SJSA1 (cell line): ENCODE results near the gene DGKI. TPM values are rescaled to one million over a fixed set of nuclear protein-coding genes. Genes with fewer than 3 reads are reported as not detected.

ENCODE experiments used
- DNase-seq, 2 experiments: peaks; one replicate each; pipeline ENCODE4 v3.0.0-alpha.2; 2015 to 2020; ENCODE audit warnings: low spot score in 2 of 2, low read depth in 1 of 2
- H3K27ac ChIP-seq: fragments of 250-450 bp; sonication (Bioruptor Pico); 2 replicates; pipeline ENCODE4 v1.5.1; 2020; ENCODE audit warnings: mild to moderate bottlenecking, moderate library complexity
- H3K27me3 ChIP-seq: fragments of 250-450 bp; sonication (Bioruptor Pico); replicated peaks from 2 replicates; pipeline ENCODE4 v1.5.1; 2020; ENCODE audit warnings: mild to moderate bottlenecking, moderate library complexity
- H3K36me3 ChIP-seq: fragments of 250-450 bp; sonication (Bioruptor Pico); 2 replicates; pipeline ENCODE4 v1.5.1; 2020; ENCODE audit warnings: mild to moderate bottlenecking
- H3K4me1 ChIP-seq: fragments of 250-450 bp; sonication (Bioruptor Pico); replicated peaks from 2 replicates; pipeline ENCODE4 v1.6.1; 2021; ENCODE audit warnings: mild to moderate bottlenecking
- H3K4me3 ChIP-seq: fragments of 250-450 bp; sonication (Bioruptor Pico); 2 replicates; pipeline ENCODE4 v1.5.1; 2020; ENCODE audit warnings: mild to moderate bottlenecking
- H3K9me3 ChIP-seq: fragments of 250-450 bp; sonication (Bioruptor Pico); replicated peaks from 2 replicates; pipeline ENCODE4 v1.5.1; 2020; ENCODE audit warnings: mild to moderate bottlenecking
- total RNA-seq: library from RNA; depleted of rRNA; stranded (reverse); fragments of >200 nt; shearing (Covaris generic); gene quantifications from 2 replicates; pipeline ENCODE4 v1.2.3, GENCODE V29; 2014; rRNA removed

Gene DGKI
- 1.6 and 2.9 TPM in 2 replicates for total RNA-seq

DNA sequence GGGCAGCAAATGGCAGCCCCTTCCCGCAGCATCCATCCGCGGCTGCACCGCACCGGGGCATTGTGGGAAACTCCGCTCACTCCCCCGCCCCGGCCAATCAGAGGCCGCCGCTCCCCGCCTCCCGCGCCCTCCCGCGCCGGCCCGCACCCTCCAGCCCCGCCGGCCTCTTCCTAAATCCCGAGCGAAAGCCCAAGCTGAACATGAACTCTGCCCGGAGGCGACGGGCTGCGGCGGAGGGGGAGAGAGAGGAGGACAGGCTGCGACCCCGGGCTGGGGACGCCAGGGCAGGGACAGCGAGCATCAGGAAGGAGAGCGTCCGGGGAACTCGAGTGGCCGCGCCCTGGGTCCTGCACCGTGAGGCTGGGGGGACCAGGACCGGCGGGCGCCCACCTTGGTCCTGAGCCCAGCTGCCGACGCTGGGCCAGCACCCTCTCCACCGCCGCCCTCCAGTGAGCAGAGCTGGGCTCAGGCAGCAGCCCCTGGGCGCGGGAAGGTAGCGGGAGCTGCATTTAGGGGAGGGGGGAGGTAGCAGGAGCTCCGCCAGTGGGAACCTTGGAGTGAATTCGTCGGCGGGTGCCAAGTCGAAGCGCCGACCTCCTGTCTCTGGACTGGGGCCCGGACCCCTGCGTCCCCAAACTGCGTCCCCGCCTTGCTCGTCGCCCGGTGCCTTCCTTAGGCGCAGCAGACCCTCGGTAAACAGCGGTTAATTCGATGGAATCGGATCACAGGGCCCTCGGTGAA is at the start of gene DGKI:
Gene DGKI (minus strand): TSS at position 148 of the 741 bp plus-strand sequence.
- Histone ChIP-seq H3K9me3 (0 out of 2 replicates have a peak, but pooled peaks cover 3% of the 10 kb centered on the region), H3K27ac (no peak within 1 kb of the TSS), H3K27me3 (peaks cover 55% of the 10 kb centered on the region), H3K36me3 (no peaks in the 10 kb centered on the region), H3K4me1 (peaks cover 14% of the 10 kb centered on the region), H3K4me3 (peak within 1 kb of the TSS; percentile 8; the same call in 1 of the 2 replicates)
- no peak for DNase-seq

- H3K36me3 ChIP-seq, result peaks cover 60% of the 10 kb centered on the region
- H3K27me3 ChIP-seq, result no peaks in the 10 kb centered on the region
- no peak overlapping the region for H3K4me3 ChIP-seq
- H3K4me1 ChIP-seq, result peaks cover 18% of the 10 kb centered on the region
- no peaks in the 10 kb centered on the region for H3K9me3 ChIP-seq
- DNase-seq, result no peak
- no peak overlapping the region for H3K27ac ChIP-seq
These were observed 48.8 kb upstream of the DGKI start for GRCh38 chr7:137895301-137896221.

DNA sequence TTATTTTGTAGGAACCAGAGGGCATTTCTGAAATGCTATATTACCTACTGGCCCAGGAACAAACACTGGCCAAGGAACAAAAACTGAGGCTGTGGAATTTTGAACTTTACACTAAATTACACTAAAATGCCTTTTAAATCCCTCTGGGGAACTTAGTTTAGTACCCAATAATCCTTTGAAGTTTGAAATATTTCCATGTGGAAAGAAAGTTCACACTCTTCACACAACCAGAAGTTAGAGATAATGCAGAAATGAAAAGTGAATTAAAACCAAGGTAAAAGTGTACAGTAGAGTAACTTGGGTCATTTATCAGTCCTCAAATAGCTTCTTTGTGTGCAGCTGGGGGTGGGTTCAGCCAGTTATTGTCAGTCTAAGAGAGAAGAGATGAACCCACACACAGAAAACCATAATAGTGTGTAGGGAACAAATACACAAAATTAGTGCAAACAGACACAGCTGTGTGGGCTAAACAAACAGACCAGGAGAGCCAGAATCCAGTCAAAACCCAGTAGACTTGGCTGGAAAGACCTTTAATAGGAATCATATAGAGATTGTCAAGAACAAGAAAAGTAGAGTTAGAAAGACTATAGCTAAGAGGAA is 46.5 kb upstream of the DGKI start:
- peaks cover 48% of the 10 kb centered on the region for H3K36me3 ChIP-seq
- H3K27me3 ChIP-seq, result no peaks in the 10 kb centered on the region
- H3K4me1 ChIP-seq, result peaks cover 18% of the 10 kb centered on the region
- no peak for DNase-seq
- no peak overlapping the region for H3K4me3 ChIP-seq
- no peaks in the 10 kb centered on the region for H3K9me3 ChIP-seq
- H3K27ac ChIP-seq, result no peak overlapping the region

- no peaks in the 10 kb centered on the region for H3K27me3 ChIP-seq
- H3K9me3 ChIP-seq, result no peaks in the 10 kb centered on the region
- peaks cover 37% of the 10 kb centered on the region for H3K36me3 ChIP-seq
- H3K4me3 ChIP-seq, result no peak overlapping the region
- 0 out of 2 replicates have a peak overlapping the region, but pooled peaks have one; percentile 10 for H3K27ac ChIP-seq
- peaks cover 18% of the 10 kb centered on the region for H3K4me1 ChIP-seq
- peak in 1 of 2 experiments; percentile 33 for DNase-seq
These were observed 44.4 kb upstream of the DGKI start for GRCh38 chr7:137891016-137891655.

GRCh38 chr7:137890449-137890921 is 43.7 kb upstream of the DGKI start:
- no peaks in the 10 kb centered on the region for H3K9me3 ChIP-seq
- no peaks in the 10 kb centered on the region for H3K27me3 ChIP-seq
- H3K36me3 ChIP-seq, result peaks cover 33% of the 10 kb centered on the region
- no peak for DNase-seq
- no peak overlapping the region for H3K27ac ChIP-seq
- H3K4me1 ChIP-seq, result peaks cover 18% of the 10 kb centered on the region
- H3K4me3 ChIP-seq, result no peak overlapping the region

DNA sequence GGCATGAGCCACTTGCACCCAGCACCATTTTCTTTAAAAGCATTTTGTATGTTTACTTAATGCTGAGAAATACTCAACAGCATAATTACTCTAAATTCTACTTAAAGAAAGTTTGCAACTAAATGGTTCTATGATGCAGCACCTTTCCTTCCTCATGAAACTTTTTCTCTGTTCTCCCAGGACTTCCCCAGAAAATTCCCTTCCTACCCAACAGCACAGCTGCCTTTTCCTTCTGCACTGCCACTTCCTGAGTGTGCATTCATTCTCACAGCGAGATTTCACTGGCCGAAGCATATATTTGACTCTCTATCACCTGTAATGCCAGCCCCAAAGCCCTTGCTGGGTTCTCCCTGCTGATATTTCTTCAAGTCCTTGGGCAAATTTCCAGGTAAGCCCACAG is 41.5 kb upstream of the DGKI start:
- Histone ChIP-seq H3K27ac (no peak overlapping the region), H3K4me3 (no peak overlapping the region), H3K9me3 (no peaks in the 10 kb centered on the region), H3K4me1 (peaks cover 36% of the 10 kb centered on the region), H3K36me3 (peaks cover 33% of the 10 kb centered on the region), H3K27me3 (no peaks in the 10 kb centered on the region)
- DNase-seq, result no peak

- no peaks in the 10 kb centered on the region for H3K27me3 ChIP-seq
- peaks cover 33% of the 10 kb centered on the region for H3K36me3 ChIP-seq
- peaks cover 50% of the 10 kb centered on the region for H3K4me1 ChIP-seq
- DNase-seq, result no peak
- no peak overlapping the region for H3K27ac ChIP-seq
- H3K4me3 ChIP-seq, result no peak overlapping the region
- no peaks in the 10 kb centered on the region for H3K9me3 ChIP-seq
These were observed 40.0 kb upstream of the DGKI start for GRCh38 chr7:137886746-137887145.

DNA sequence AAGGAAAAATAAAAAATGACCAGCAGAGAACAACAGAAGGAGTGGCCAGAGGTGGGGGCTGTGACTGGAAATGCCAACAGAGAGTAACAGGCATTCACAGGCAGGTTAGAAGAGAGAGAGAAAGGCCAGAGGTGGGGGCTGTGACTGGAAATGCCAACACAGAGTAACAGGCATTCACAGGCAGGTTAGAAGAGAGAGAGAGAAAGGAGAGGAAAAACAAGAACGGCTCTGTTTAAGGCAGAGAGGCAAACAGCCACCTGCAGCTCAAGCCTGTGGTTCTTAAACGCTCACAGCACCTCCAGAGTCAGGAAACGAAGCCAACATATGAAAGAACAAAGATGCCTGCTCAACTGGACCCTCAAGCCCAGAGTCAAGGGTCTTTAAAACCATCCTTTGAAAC is 39.5 kb upstream of the DGKI start:
- H3K36me3 ChIP-seq, result peaks cover 36% of the 10 kb centered on the region
- H3K4me1 ChIP-seq, result peaks cover 49% of the 10 kb centered on the region
- H3K27ac ChIP-seq, result no peak overlapping the region
- H3K9me3 ChIP-seq, result no peaks in the 10 kb centered on the region
- no peaks in the 10 kb centered on the region for H3K27me3 ChIP-seq
- no peak overlapping the region for H3K4me3 ChIP-seq
- DNase-seq, result no peak

DNA sequence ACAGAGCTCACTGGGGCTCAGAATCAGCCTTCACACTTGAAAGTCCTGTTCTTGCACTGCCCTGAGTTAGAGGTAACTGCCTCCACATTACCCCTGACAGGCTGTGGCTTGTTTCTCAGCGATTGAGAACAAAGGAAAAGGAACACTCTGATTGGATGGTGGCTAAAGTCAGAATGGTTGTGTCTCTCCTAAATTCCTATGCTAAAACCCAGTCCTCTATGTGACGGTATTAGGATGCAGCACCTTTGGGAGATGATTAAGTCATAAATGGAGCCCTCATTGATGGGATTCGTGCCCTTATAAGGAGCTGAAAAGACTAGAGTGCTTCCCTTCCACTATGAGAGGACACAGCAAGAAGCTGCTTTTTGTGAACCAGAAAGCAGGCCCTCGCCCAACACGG is 38.9 kb upstream of the DGKI start:
- no peak for DNase-seq
- no peaks in the 10 kb centered on the region for H3K9me3 ChIP-seq
- no peak overlapping the region for H3K27ac ChIP-seq
- no peak overlapping the region for H3K4me3 ChIP-seq
- peaks cover 42% of the 10 kb centered on the region for H3K36me3 ChIP-seq
- H3K4me1 ChIP-seq, result peaks cover 45% of the 10 kb centered on the region
- no peaks in the 10 kb centered on the region for H3K27me3 ChIP-seq

DNA sequence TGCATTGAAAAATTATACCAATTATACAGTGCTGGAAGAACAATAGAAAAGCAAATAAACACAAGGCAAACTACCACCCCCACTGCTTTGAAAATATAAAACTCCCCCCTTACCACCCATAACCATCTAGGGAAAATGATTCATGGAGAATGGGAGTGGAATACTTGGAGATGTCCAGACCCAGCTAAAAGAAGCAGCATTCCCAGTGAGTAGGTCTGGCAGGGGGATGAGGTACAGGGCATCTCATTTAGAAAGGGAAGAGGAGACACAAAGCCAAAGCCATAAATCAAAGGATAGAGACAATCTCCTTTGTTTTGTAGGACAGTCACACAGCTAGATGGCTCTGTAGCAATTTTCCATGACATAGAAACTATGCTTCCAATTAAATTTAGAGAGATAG is 36.0 kb upstream of the DGKI start:
- peaks cover 50% of the 10 kb centered on the region for H3K4me1 ChIP-seq
- no peak overlapping the region for H3K4me3 ChIP-seq
- no peaks in the 10 kb centered on the region for H3K9me3 ChIP-seq
- no peaks in the 10 kb centered on the region for H3K27me3 ChIP-seq
- peak overlapping the region; percentile 59 for H3K27ac ChIP-seq
- peaks cover 57% of the 10 kb centered on the region for H3K36me3 ChIP-seq
- DNase-seq, result peak; percentile 48 to 85

- no peaks in the 10 kb centered on the region for H3K27me3 ChIP-seq
- peak overlapping the region; percentile 59 for H3K27ac ChIP-seq
- H3K4me1 ChIP-seq, result peaks cover 50% of the 10 kb centered on the region
- H3K36me3 ChIP-seq, result peaks cover 59% of the 10 kb centered on the region
- peak; percentile 85 to 91 for DNase-seq
- no peak overlapping the region for H3K4me3 ChIP-seq
- H3K9me3 ChIP-seq, result no peaks in the 10 kb centered on the region
These were observed 35.5 kb upstream of the DGKI start for GRCh38 chr7:137882261-137882668.

GRCh38 chr7:137881607-137882260 is 35.0 kb upstream of the DGKI start:
- no peaks in the 10 kb centered on the region for H3K27me3 ChIP-seq
- no peak for DNase-seq
- H3K4me1 ChIP-seq, result peaks cover 50% of the 10 kb centered on the region
- H3K27ac ChIP-seq, result peak overlapping the region; percentile 59; the same call in 1 of the 2 replicates
- H3K9me3 ChIP-seq, result no peaks in the 10 kb centered on the region
- peaks cover 60% of the 10 kb centered on the region for H3K36me3 ChIP-seq
- no peak overlapping the region for H3K4me3 ChIP-seq

DNA sequence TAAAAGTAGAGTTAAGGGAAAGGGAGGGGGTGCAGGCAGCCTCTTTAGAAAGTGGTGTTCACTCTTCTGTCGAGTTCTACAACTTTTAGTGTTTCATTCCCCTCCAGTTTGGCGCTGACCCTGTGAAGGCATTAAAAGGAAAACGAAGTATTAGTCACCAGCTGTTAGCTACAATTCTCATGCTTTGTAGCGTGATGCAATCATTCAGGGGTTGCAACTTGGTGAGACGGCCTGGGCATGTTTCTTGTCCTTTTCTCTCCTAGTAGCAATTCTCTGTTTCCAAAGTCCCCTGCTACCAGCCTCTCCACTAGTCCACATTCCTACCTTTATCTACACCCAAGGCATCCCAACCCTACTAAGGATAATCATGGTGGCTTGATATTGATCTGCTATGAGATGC is 33.7 kb upstream of the DGKI start:
- no peak for DNase-seq
- H3K9me3 ChIP-seq, result no peaks in the 10 kb centered on the region
- no peak overlapping the region for H3K4me3 ChIP-seq
- 0 out of 2 replicates have a peak overlapping the region, but pooled peaks have one; percentile 30 for H3K27ac ChIP-seq
- H3K4me1 ChIP-seq, result peaks cover 53% of the 10 kb centered on the region
- H3K27me3 ChIP-seq, result no peaks in the 10 kb centered on the region
- H3K36me3 ChIP-seq, result peaks cover 70% of the 10 kb centered on the region
